Vagina (tissue), 2 donors: Measurements from ENCODE around the gene STAT4.

Source experiments
- CTCF ChIP-seq, 3 experiments: fragments of 450-650 bp in 2 of 3; fragments of 200-600 bp in 1 of 3; sonication (generic) in 1 of 3; IDR thresholded peaks; one replicate each; pipeline ENCODE4 v1.5.1; 2017 to 2019; ENCODE audit warnings: antibody characterized with exemption in 3 of 3, mild to moderate bottlenecking in 2 of 3, moderate library complexity in 2 of 3
- POLR2A ChIP-seq, 2 donors: fragments of 450-650 bp; IDR thresholded peaks; one replicate each; pipeline ENCODE4 v1.6.1; 2017; ENCODE audit warnings: antibody characterized with exemption in 2 of 2, mild to moderate bottlenecking in 2 of 2, moderate library complexity in 2 of 2
- POLR2AphosphoS5 ChIP-seq, 2 donors: sonication (generic); formaldehyde crosslinking; IDR thresholded peaks; one replicate each; pipeline ENCODE4 v1.9.0; 2017; ENCODE audit warnings: antibody characterized with exemption in 2 of 2, mild to moderate bottlenecking in 2 of 2, low read depth in 1 of 2; ENCODE audit not compliant: insufficient read depth in 1 of 2

DNA sequence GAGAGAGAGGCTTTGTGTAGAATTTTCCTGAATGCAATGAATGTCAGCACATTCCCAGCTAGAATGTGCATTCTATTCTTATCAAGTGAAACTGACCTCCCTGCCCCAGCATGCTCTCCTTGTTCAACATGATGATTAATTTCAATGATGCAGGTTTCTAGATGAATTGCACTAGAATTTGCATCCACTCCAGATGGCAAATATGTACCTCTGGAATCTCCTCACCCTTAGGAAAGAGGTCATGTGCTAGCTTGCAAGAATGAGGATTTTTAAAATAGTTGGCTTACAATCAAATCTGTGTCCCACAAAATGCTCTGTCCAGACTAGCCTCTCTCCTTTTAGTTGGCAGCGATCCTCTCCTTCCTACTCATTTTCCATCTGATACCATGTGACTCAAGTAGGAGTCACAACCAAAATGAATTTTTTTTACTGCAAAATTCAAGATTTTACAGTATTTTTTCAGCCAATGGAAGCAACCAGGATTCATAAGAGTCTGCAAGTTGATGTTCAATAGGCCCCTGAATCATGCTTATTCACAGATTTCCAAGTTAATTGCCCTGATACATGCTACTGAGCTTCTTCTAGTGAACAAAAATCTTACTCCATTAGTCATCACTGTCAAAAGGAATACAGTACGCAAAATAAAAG lies 21.0 kb upstream of the STAT4 start:
- TF ChIP-seq POLR2A (IDR thresholded peaks at IDR 0.05): no peak
- TF ChIP-seq CTCF (IDR thresholded peaks at IDR 0.05): no peak
- peak in 1 of 2 donors; percentile 11 for TF ChIP-seq POLR2AphosphoS5 (IDR thresholded peaks at IDR 0.05; ENCODE audit: insufficient read depth in 1 of 2, low read depth in 1 of 2)
